Measurements from ENCODE around the gene DDX27.

Gene DDX27

GRCh38 chr20:49247169-49247723, 28.0 kb downstream of the DDX27 start:
- no peak for DNase-seq (ENCODE audit: low read depth in 3 of 3)

- no peak for DNase-seq (ENCODE audit: low read depth in 3 of 3)
Observed at GRCh38 chr20:49247792-49248191, 28.6 kb downstream of the DDX27 start.

- no peak for DNase-seq (ENCODE audit: low read depth in 3 of 3)
Observed at GRCh38 chr20:49248301-49248700, 29.1 kb downstream of the DDX27 start.

GRCh38 chr20:49248879-49249665, 29.9 kb downstream of the DDX27 start:
- DNase-seq (ENCODE audit: low read depth in 3 of 3) = no peak

- no peak for DNase-seq (ENCODE audit: low read depth in 3 of 3)
Observed at GRCh38 chr20:49252556-49253350, 33.5 kb downstream of the DDX27 start.

- no peak for DNase-seq (ENCODE audit: low read depth in 3 of 3)
Observed at GRCh38 chr20:49256261-49256660, 37.0 kb downstream of the DDX27 start.

GRCh38 chr20:49259284-49259683, 40.1 kb downstream of the DDX27 start:
- no peak for DNase-seq (ENCODE audit: low read depth in 3 of 3)

- no peak for DNase-seq (ENCODE audit: low read depth in 3 of 3)
Observed at GRCh38 chr20:49259799-49260198, 40.6 kb downstream of the DDX27 start.

- DNase-seq (ENCODE audit: low read depth in 3 of 3) = no peak
Observed at GRCh38 chr20:49260218-49260617, 41.0 kb downstream of the DDX27 start.

- no peak for DNase-seq (ENCODE audit: low read depth in 3 of 3)
Observed at GRCh38 chr20:49261173-49261572, 42.0 kb downstream of the DDX27 start.

- DNase-seq (ENCODE audit: low read depth in 3 of 3) = no peak
Observed at GRCh38 chr20:49262444-49262843, 43.2 kb downstream of the DDX27 start.

- no peak for DNase-seq (ENCODE audit: low read depth in 3 of 3)
Observed at GRCh38 chr20:49267327-49267726, 48.1 kb downstream of the DDX27 start.

- no peak for DNase-seq (ENCODE audit: low read depth in 3 of 3)
Observed at GRCh38 chr20:49268600-49269365, 49.6 kb downstream of the DDX27 start.

GRCh38 chr20:49270177-49270576, 51.0 kb downstream of the DDX27 start:
- no peak for DNase-seq (ENCODE audit: low read depth in 3 of 3)

- DNase-seq (ENCODE audit: low read depth in 3 of 3) = no peak
Observed at GRCh38 chr20:49270736-49271135, 51.5 kb downstream of the DDX27 start.

GRCh38 chr20:49272654-49273053, 53.4 kb downstream of the DDX27 start:
- no peak for DNase-seq (ENCODE audit: low read depth in 3 of 3)

GRCh38 chr20:49273696-49274277, 54.6 kb downstream of the DDX27 start:
- DNase-seq (ENCODE audit: low read depth in 3 of 3) = no peak

GRCh38 chr20:49275216-49275615, 56.0 kb downstream of the DDX27 start:
- DNase-seq (ENCODE audit: low read depth in 3 of 3) = no peak

GRCh38 chr20:49275636-49276035, 56.4 kb downstream of the DDX27 start:
- no peak for DNase-seq (ENCODE audit: low read depth in 3 of 3)

GRCh38 chr20:49276161-49276960, 57.1 kb downstream of the DDX27 start:
- peak in 2 of 3 experiments; percentile 54 to 58 for DNase-seq (ENCODE audit: low read depth in 3 of 3)

Data from stimulated activated CD4-positive, alpha-beta T cell treated with anti-CD3 and anti-CD28 coated beads, TNF-alpha, amount 100 ng/mL, for 24 hours (primary cell).